Measurements from ENCODE around the gene LYRM7.

The LYRM7 gene

GRCh38 chr5:131206061-131206460 lies 35.3 kb downstream of the LYRM7 start:
- ChIA-PET POLR2A (ENCODE audit: low non-redundant PET) (interaction anchor here (0.5 kb wide), 1 partner anchor 43 kb away, joined by 5 read pairs; no protein-coding TSS in a partner anchor), CTCF (no interaction called here)
- TF ChIP-seq CTCF (conservative IDR thresholded peaks at IDR 0.05; ENCODE audit: low read depth) = no peak
- no peak for DNase-seq (ENCODE audit: low spot score)
- no peak overlapping the region for H3K27ac ChIP-seq

GRCh38 chr5:131206772-131207171 lies 36.0 kb downstream of the LYRM7 start:
- no peak for DNase-seq (ENCODE audit: low spot score)
- TF ChIP-seq CTCF (conservative IDR thresholded peaks at IDR 0.05; ENCODE audit: low read depth) = no peak
- ChIA-PET CTCF (no interaction called here), POLR2A (ENCODE audit: low non-redundant PET) (interaction anchor here (0.5 kb wide), 1 partner anchor 44 kb away, joined by 5 read pairs; no protein-coding TSS in a partner anchor)
- no peak overlapping the region for H3K27ac ChIP-seq

- POLR2A ChIA-PET (ENCODE audit: low non-redundant PET) = no interaction called here
- DNase-seq (ENCODE audit: low spot score) = no peak
- no peak overlapping the region for H3K27ac ChIP-seq
- no peak for TF ChIP-seq CTCF (conservative IDR thresholded peaks at IDR 0.05; ENCODE audit: low read depth)
- CTCF ChIA-PET = no interaction called here
Observed at GRCh38 chr5:131209175-131209505, 38.4 kb downstream of the LYRM7 start.

- CTCF ChIA-PET = interaction anchor here (0.5 kb wide), 1 partner anchor 1426 kb away, joined by 3 read pairs; no protein-coding TSS in a partner anchor
- POLR2A ChIA-PET (ENCODE audit: low non-redundant PET) = no interaction called here
- no peak for TF ChIP-seq CTCF (conservative IDR thresholded peaks at IDR 0.05; ENCODE audit: low read depth)
- no peak overlapping the region for H3K27ac ChIP-seq
- no peak for DNase-seq (ENCODE audit: low spot score)
Observed at GRCh38 chr5:131209506-131210150, 38.9 kb downstream of the LYRM7 start.

- ChIA-PET CTCF (no interaction called here), POLR2A (ENCODE audit: low non-redundant PET) (no interaction called here)
- no peak overlapping the region for H3K27ac ChIP-seq
- DNase-seq (ENCODE audit: low spot score) = no peak
- no peak for TF ChIP-seq CTCF (conservative IDR thresholded peaks at IDR 0.05; ENCODE audit: low read depth)
Observed at GRCh38 chr5:131210151-131210510, 39.4 kb downstream of the LYRM7 start.

GRCh38 chr5:131211669-131212068 lies 40.9 kb downstream of the LYRM7 start:
- CTCF ChIA-PET = no interaction called here

More at GRCh38 chr5:131211669-131212068, 40.9 kb downstream of the LYRM7 start:
- H3K27ac ChIP-seq = no peak overlapping the region
- no peak for DNase-seq (ENCODE audit: low spot score)
- POLR2A ChIA-PET (ENCODE audit: low non-redundant PET) = no interaction called here
- no peak for TF ChIP-seq CTCF (conservative IDR thresholded peaks at IDR 0.05; ENCODE audit: low read depth)

Measured in RWPE1 (cell line).